NT2/D1 (cell line): ENCODE measurements around the gene GARRE1.

ENCODE experiments used
- YY1 ChIP-seq: IDR thresholded peaks from 2 replicates; pipeline ENCODE4 v1.6.1; 2011; ENCODE audit not compliant: insufficient read length, insufficient read depth
- ZNF274 ChIP-seq: IDR thresholded peaks from 2 replicates; pipeline ENCODE4 v1.6.1; 2011; ENCODE audit warnings: mild to moderate bottlenecking, low read depth, low read length

DNA sequence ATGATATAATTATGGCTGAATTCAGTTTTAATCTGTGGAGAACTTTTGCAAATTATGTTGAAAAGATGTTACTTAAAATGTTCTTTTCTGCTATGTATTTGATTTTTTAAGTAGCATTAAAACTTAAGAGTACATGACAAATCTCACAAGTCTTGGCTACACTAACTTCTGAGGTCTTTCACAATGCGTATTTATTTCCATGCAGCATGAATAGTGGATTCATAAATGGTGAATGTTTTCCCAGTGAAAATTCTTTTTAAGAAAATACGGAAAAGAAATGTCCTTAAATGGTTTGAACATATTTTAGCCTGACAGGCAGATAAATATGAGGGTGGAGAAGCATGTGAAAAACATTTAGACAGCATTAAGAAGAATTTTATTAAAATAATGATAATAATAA lies 30.2 kb downstream of the GARRE1 start:
- no peak for TF ChIP-seq ZNF274
- no peak for TF ChIP-seq YY1
